Activated gamma-delta T cell (primary cell): ENCODE measurements around the gene TP73.
"Not testable (repeated sequence)": the region's sequence is repeated elsewhere in the genome, so short reads cannot be mapped to it uniquely, and the experiment has no call there.

Source experiments
- DNase-seq: peaks from one replicate; lab custom pipeline; 2025; lab: John Stamatoyannopoulos, UW

Gene TP73

GRCh38 chr1:3742439-3743298 is 90.4 kb downstream of the TP73 start:
- DNase-seq: no peak

- DNase-seq: no peak
Observed at GRCh38 chr1:3743421-3743820, 91.1 kb downstream of the TP73 start.

GRCh38 chr1:3743826-3744225 is 91.5 kb downstream of the TP73 start:
- no peak for DNase-seq

GRCh38 chr1:3744646-3745045 is 92.3 kb downstream of the TP73 start:
- DNase-seq: no peak

- DNase-seq: no peak
Observed at GRCh38 chr1:3745071-3745470, 92.8 kb downstream of the TP73 start.

GRCh38 chr1:3745590-3746381 is 93.5 kb downstream of the TP73 start:
- DNase-seq: no peak

GRCh38 chr1:3746389-3746829 is 94.1 kb downstream of the TP73 start:
- no peak for DNase-seq

GRCh38 chr1:3746830-3747521 is 94.7 kb downstream of the TP73 start:
- DNase-seq: peak; percentile 74

GRCh38 chr1:3747522-3747848 is 95.2 kb downstream of the TP73 start:
- no peak for DNase-seq

GRCh38 chr1:3747903-3748302 is 95.6 kb downstream of the TP73 start:
- DNase-seq: no peak

- DNase-seq: not testable (repeated sequence)
Observed at GRCh38 chr1:3748316-3748900, 96.1 kb downstream of the TP73 start.

- DNase-seq: no peak
Observed at GRCh38 chr1:3749512-3749911, 97.2 kb downstream of the TP73 start.

GRCh38 chr1:3750741-3751140 is 98.4 kb downstream of the TP73 start:
- no peak for DNase-seq

GRCh38 chr1:3752400-3752945 is 100.2 kb downstream of the TP73 start, which contains the start of gene CCDC27:
TSS of gene CCDC27 (plus strand) at chr1:3752450. CDS start at chr1:3752482, 32 bp downstream.
- no peak for DNase-seq

GRCh38 chr1:3753656-3754454 is 101.5 kb downstream of the TP73 start:
- no peak for DNase-seq

- no peak for DNase-seq
Observed at GRCh38 chr1:3756394-3756793, 104.1 kb downstream of the TP73 start.

GRCh38 chr1:3759164-3759563 is 106.8 kb downstream of the TP73 start:
- no peak for DNase-seq

- no peak for DNase-seq
Observed at GRCh38 chr1:3759796-3760195, 107.5 kb downstream of the TP73 start.

GRCh38 chr1:3761296-3762010 is 109.1 kb downstream of the TP73 start:
- DNase-seq: no peak

- DNase-seq: no peak
Observed at GRCh38 chr1:3762151-3762872, 110.0 kb downstream of the TP73 start.
